Endothelial cell of umbilical vein (primary cell): ENCODE measurements around the gene LYZL6.

Source experiments
- CTCF ChIP-seq, 2 donors: IDR thresholded peaks; 1 replicate in 1 of 2; 2 replicates in 1 of 2; pipeline ENCODE4 v1.5.1; 2011; ENCODE audit warnings: low read length in 2 of 2, mild to moderate bottlenecking in 2 of 2, moderate library complexity in 2 of 2, control low read depth in 1 of 2, inconsistent platforms in 1 of 2, low read depth in 1 of 2; ENCODE audit not compliant: insufficient read depth in 1 of 2; ENCODE audit errors: extremely low read depth in 1 of 2
- JUN ChIP-seq: IDR thresholded peaks from 2 replicates; pipeline ENCODE4 v1.6.1; 2011; ENCODE audit warnings: borderline replicate concordance, low read depth; ENCODE audit not compliant: insufficient read length, insufficient read depth
- MYC ChIP-seq: IDR thresholded peaks from one replicate; pipeline ENCODE4 v1.6.1; 2011; ENCODE audit warnings: mild to moderate bottlenecking, low read depth, low read length
- POLR2A ChIP-seq: IDR thresholded peaks from 2 replicates; pipeline ENCODE4 v1.6.1; 2012; ENCODE audit warnings: low read depth, mild to moderate bottlenecking, control low read depth, low read length
- POLR2AphosphoS5 ChIP-seq: IDR thresholded peaks from 2 replicates; pipeline ENCODE4 v1.6.1; 2012; ENCODE audit warnings: low read depth, mild to moderate bottlenecking, control low read depth, low read length, moderate library complexity; ENCODE audit not compliant: insufficient read depth

GRCh38 chr17:35968520-35969054 lies 25.1 kb upstream of the LYZL6 start:
- TF ChIP-seq POLR2AphosphoS5 (no peak), CTCF (IDR thresholded peaks at IDR 0.05; ENCODE audit: extremely low read depth in 1 of 2, insufficient read depth in 1 of 2, low read depth in 1 of 2, low read length in 2 of 2) (no peak), POLR2A (no peak), MYC (no peak), JUN (no peak)
